Measurements from ENCODE around the gene C9orf153.

C9orf153 gene

GRCh38 chr9:86282979-86283535 lies 23.6 kb upstream of the C9orf153 start:
- Histone ChIP-seq H3K4me3 (ENCODE audit: low read depth, low read length) (peak overlapping the region; percentile 89), H3K36me3 (peaks cover 9% of the 10 kb centered on the region), H3K4me1 (peaks cover 4% of the 10 kb centered on the region; the same call in 1 of the 2 replicates), H3K9me3 (no peaks in the 10 kb centered on the region), H3K27me3 (no peaks in the 10 kb centered on the region)
- no peak for DNase-seq
- TF ChIP-seq CTCF (IDR thresholded peaks at IDR 0.05; ENCODE audit: low read depth, low read length): no peak

GRCh38 chr9:86282077-86282978 lies 22.9 kb upstream of the C9orf153 start, which contains the start of gene ISCA1:
Gene ISCA1, minus strand, starts transcription at chr9:86282538. Its CDS starts 80 bp downstream, at chr9:86282458.
- TF ChIP-seq CTCF (IDR thresholded peaks at IDR 0.05; ENCODE audit: low read depth, low read length): no peak
- DNase-seq: peak; percentile 100
- Histone ChIP-seq H3K27me3 (no peaks in the 10 kb centered on the region), H3K36me3 (peaks cover 7% of the 10 kb centered on the region; the same call in 1 of the 2 replicates), H3K9me3 (no peaks in the 10 kb centered on the region), H3K4me3 (ENCODE audit: low read depth, low read length) (peak within 1 kb of the TSS; percentile 89), H3K4me1 (peaks cover 4% of the 10 kb centered on the region; the same call in 1 of the 2 replicates)

GRCh38 chr9:86281593-86282076 lies 22.2 kb upstream of the C9orf153 start:
- Histone ChIP-seq H3K4me1 (peaks cover 4% of the 10 kb centered on the region; the same call in 1 of the 2 replicates), H3K36me3 (peaks cover 7% of the 10 kb centered on the region; the same call in 1 of the 2 replicates), H3K4me3 (ENCODE audit: low read depth, low read length) (peak overlapping the region; percentile 89), H3K27me3 (no peaks in the 10 kb centered on the region), H3K9me3 (no peaks in the 10 kb centered on the region)
- no peak for DNase-seq
- TF ChIP-seq CTCF (IDR thresholded peaks at IDR 0.05; ENCODE audit: low read depth, low read length): no peak

GRCh38 chr9:86280580-86280979 lies 21.1 kb upstream of the C9orf153 start:
- Histone ChIP-seq H3K36me3 (peaks cover 7% of the 10 kb centered on the region; the same call in 1 of the 2 replicates), H3K4me1 (peaks cover 4% of the 10 kb centered on the region; the same call in 1 of the 2 replicates), H3K4me3 (ENCODE audit: low read depth, low read length) (peak overlapping the region; percentile 89), H3K27me3 (no peaks in the 10 kb centered on the region), H3K9me3 (no peaks in the 10 kb centered on the region)
- TF ChIP-seq CTCF (IDR thresholded peaks at IDR 0.05; ENCODE audit: low read depth, low read length): no peak
- DNase-seq: no peak

GRCh38 chr9:86279839-86280238 lies 20.4 kb upstream of the C9orf153 start:
- no peaks in the 10 kb centered on the region for H3K27me3 ChIP-seq
- no peak for TF ChIP-seq CTCF (IDR thresholded peaks at IDR 0.05; ENCODE audit: low read depth, low read length)
- no peak for DNase-seq
- H3K36me3 ChIP-seq: peaks cover 7% of the 10 kb centered on the region; the same call in 1 of the 2 replicates
- no peaks in the 10 kb centered on the region for H3K9me3 ChIP-seq
- no peak overlapping the region for H3K4me3 ChIP-seq (ENCODE audit: low read depth, low read length)
- peaks cover 4% of the 10 kb centered on the region; the same call in 1 of the 2 replicates for H3K4me1 ChIP-seq
